ENCODE data around the gene NBEA. TPM values are rescaled to one million over a fixed set of nuclear protein-coding genes. Genes with fewer than 3 reads are reported as not detected.

The NBEA gene
- total RNA-seq, 1 experiment from 2014 or later = 4.1 TPM

- DNase-seq (ENCODE audit: low read depth, low spot score) (no peak), ATAC-seq (no peak)
- ChIA-PET POLR2A (no interaction called here), RAD21 (ENCODE audit: low non-redundant PET in 1 of 2, low total read pairs in 2 of 2, uncharacterized antibody in 2 of 2, unreplicated experiment in 2 of 2) (no interaction called here), CTCF (no interaction called here)
- intact Hi-C loops (cut with micrococcal nuclease) = no loop called here
- Histone ChIP-seq H3K79me2 (ENCODE audit: insufficient read depth, low read length) (no peaks in the 10 kb centered on the region), H3K27me3 (ENCODE audit: insufficient read depth, low read length) (no peaks in the 10 kb centered on the region), H4K20me1 (ENCODE audit: insufficient read depth) (no peaks in the 10 kb centered on the region), H3K9me3 (ENCODE audit: control insufficient read depth in 1 of 2, insufficient read depth in 1 of 2, low read depth in 1 of 2, low read length in 2 of 2) (no peaks in the 10 kb centered on the region), H3K36me3 (ENCODE audit: control insufficient read depth in 1 of 2, insufficient read depth in 2 of 2, low read length in 2 of 2) (no peaks in the 10 kb centered on the region), H2AFZ (ENCODE audit: low read depth, low read length, poor library complexity, severe bottlenecking) (no peak overlapping the region), H3K27ac (ENCODE audit: low read depth, low read length) (no peak overlapping the region), H3K4me1 (ENCODE audit: control insufficient read depth in 1 of 2, insufficient read depth in 2 of 2, low read length in 2 of 2) (no peaks in the 10 kb centered on the region), H3K9ac (ENCODE audit: low read length) (no peak overlapping the region), H3K4me2 (ENCODE audit: low read length) (no peak overlapping the region), H3K4me3 (replicated peaks in 1 of 2; ENCODE audit: low read depth in 1 of 2, low read length in 2 of 2) (no peak overlapping the region), H3K9me2 (ENCODE audit: insufficient read depth) (no peaks in the 10 kb centered on the region)
- BruUV-seq (replicated peaks) = no TSS peak
- TF ChIP-seq TCF7L2 (IDR thresholded peaks at IDR 0.05; ENCODE audit: borderline replicate concordance, extremely low read depth, insufficient read depth, insufficient read length) (peak; percentile 16), RAD21 (IDR thresholded peaks at IDR 0.05; ENCODE audit: low read depth) (no peak)
Measured at GRCh38 chr13:35144166-35144890, 202.3 kb downstream of the NBEA start.

- POLR2A ChIA-PET = no interaction called here
- intact Hi-C loops (cut with micrococcal nuclease) = no loop called here
- Histone ChIP-seq H3K79me2 (ENCODE audit: insufficient read depth, low read length) (no peaks in the 10 kb centered on the region), H3K9me3 (ENCODE audit: control insufficient read depth in 1 of 2, insufficient read depth in 1 of 2, low read depth in 1 of 2, low read length in 2 of 2) (no peaks in the 10 kb centered on the region), H3K9me2 (ENCODE audit: insufficient read depth) (no peaks in the 10 kb centered on the region), H3K27ac (ENCODE audit: low read depth, low read length) (no peak overlapping the region), H3K4me2 (ENCODE audit: low read length) (no peak overlapping the region), H2AFZ (ENCODE audit: low read depth, low read length, poor library complexity, severe bottlenecking) (no peak overlapping the region), H3K4me3 (replicated peaks in 1 of 2; ENCODE audit: low read depth in 1 of 2, low read length in 2 of 2) (no peak overlapping the region), H4K20me1 (ENCODE audit: insufficient read depth) (no peaks in the 10 kb centered on the region), H3K36me3 (ENCODE audit: control insufficient read depth in 1 of 2, insufficient read depth in 2 of 2, low read length in 2 of 2) (no peaks in the 10 kb centered on the region), H3K9ac (ENCODE audit: low read length) (no peak overlapping the region), H3K27me3 (ENCODE audit: insufficient read depth, low read length) (no peaks in the 10 kb centered on the region), H3K4me1 (ENCODE audit: control insufficient read depth in 1 of 2, insufficient read depth in 2 of 2, low read length in 2 of 2) (no peaks in the 10 kb centered on the region)
- DNase-seq (ENCODE audit: low read depth, low spot score) = no peak
- RAD21 ChIA-PET (ENCODE audit: low non-redundant PET in 1 of 2, low total read pairs in 2 of 2, uncharacterized antibody in 2 of 2, unreplicated experiment in 2 of 2) = interaction anchor here in 1 of 2 experiments (0.6 kb wide), 1 partner anchor 441 kb away, joined by 3 read pairs; no protein-coding TSS in a partner anchor
- TF ChIP-seq CEBPB (IDR thresholded peaks at IDR 0.05; ENCODE audit: low read depth) = no peak
- TF ChIP-seq TCF7L2 (IDR thresholded peaks at IDR 0.05; ENCODE audit: borderline replicate concordance, extremely low read depth, insufficient read depth, insufficient read length) = no peak
- no peak for TF ChIP-seq ELF1 (IDR thresholded peaks at IDR 0.05; ENCODE audit: borderline replicate concordance, low read depth)
- no peak for TF ChIP-seq EZH2 (IDR thresholded peaks at IDR 0.05)
- no peak for ATAC-seq
- CTCF ChIA-PET = no interaction called here
- BruUV-seq (replicated peaks) = no TSS peak
Measured at GRCh38 chr13:35146686-35147085, 204.6 kb downstream of the NBEA start.
